OCI-LY7 (cell line): Measurements from ENCODE around the gene TNIK.

Experiments used
- CTCF ChIP-seq: fragments of 200-600 bp; sonication (generic); conservative IDR thresholded peaks from 2 replicates; pipeline ENCODE4 v1.5.1; 2014; ENCODE audit warnings: mild to moderate bottlenecking, antibody characterized with exemption, low read length, moderate library complexity, mixed read lengths
- EZH2phosphoT487 ChIP-seq: fragments of 200-600 bp; sonication (generic); IDR thresholded peaks from 2 replicates; pipeline ENCODE4 v1.6.1; 2018; ENCODE audit warnings: low read depth, borderline replicate concordance, mild to moderate bottlenecking, mixed run types, antibody characterized with exemption, low read length, moderate library complexity, mixed read lengths

GRCh38 chr3:171038342-171038741, 421.9 kb downstream of the TNIK start:
- no peak for TF ChIP-seq CTCF
- no peak for TF ChIP-seq EZH2phosphoT487
